NCI-H345 treated with DMSO at 0.1 percent for 48 hours (cell line): ENCODE measurements around the gene ABI3BP.

Experiments
- DNase-seq: peaks from one replicate; lab custom pipeline; 2025; ENCODE audit not compliant: unreplicated experiment; lab: John Stamatoyannopoulos, UW

ABI3BP gene

DNA sequence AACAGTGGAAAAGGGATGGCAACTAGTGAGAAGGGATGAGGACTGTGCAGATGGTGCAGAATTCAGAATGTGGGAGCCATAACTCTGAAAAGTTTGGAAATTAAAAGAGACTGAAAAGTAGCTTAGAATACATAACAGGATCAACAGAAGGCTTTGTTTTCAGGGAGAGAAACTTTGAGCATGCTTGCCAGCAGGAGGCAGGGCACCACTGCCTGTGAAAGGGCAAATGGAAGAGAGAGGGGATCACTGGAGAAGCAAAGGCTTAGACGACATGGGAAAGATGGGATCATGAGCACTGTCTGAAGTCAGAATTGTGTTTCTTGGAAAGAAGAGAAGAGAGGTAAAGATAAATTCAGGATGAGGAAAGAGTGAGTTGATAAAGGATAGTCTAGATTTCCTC lies 99.6 kb downstream of the ABI3BP start:
- DNase-seq = no peak

DNA sequence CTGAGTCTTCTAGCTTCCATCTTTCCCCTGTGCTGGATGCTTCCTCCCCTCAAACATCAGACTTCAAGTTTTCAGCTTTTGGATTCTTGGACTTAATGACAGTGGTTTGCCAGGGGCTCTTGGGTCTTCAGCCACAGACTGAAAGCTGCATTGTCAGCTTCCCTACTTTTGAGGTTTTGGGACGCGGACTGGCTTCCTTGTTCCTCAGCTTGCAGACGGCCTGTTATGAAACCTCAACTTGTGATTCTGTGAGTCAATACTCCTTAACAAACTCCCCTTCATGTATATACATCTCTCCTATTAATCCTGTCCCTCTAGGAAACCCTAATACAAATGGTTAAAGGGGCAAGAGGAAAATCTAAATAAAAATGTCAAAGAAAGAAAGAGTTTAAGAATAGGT lies 100.1 kb downstream of the ABI3BP start:
- DNase-seq = no peak

DNA sequence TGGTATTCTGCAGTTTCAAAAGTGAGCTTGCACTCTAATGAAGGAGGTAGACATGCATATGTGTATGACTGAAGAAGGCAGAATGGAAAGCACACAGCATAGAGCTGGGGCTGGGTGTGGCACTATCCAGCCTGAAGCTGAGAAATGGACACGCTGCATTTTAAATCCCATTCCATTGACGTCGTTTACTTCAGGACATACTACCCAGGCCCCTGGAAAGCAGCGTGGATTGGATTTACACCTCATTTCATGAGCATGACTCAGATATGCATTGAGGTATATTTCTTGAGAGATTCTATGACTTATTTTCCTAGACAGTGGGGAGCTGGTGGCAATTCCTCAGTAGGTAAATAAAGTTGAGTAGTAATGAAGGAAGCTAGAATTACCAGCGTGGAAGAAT lies 101.4 kb downstream of the ABI3BP start:
- DNase-seq = no peak

DNA sequence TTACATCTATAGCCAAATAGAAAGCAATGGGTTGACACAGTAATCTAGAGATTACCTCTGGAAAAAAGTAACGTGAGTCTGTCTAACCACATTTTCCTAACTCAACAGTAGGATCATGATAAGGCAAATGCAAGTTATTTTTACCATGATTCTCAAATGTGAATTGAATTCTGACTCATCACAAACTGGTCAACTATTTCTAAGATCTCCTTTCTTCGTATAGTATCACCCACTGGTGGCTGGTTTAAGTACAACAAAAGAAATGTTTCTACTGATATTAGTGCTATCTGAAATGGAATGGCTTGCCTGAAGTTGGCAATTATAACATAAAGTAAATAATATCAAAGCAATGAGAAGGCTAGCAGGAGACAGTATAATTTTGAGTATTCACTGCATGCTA lies 102.2 kb downstream of the ABI3BP start:
- DNase-seq = no peak

DNA sequence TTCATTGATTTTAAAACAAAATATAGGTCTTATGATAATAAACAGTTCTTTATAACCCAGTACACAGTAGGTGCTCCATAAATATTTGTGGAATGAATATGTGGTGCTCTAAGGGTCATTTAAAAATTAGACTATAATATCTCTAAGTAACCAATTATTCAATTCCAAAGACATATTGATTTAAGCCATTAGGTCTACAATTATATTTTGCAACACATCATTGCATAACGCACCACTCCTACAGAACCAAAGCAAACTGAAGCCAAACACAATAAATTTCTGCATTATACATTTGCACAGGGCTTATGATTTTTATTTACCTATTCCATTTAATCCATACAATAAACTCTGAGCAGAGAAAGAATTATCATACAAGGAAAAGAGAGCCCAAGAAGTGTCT lies 104.3 kb downstream of the ABI3BP start:
- no peak for DNase-seq

DNA sequence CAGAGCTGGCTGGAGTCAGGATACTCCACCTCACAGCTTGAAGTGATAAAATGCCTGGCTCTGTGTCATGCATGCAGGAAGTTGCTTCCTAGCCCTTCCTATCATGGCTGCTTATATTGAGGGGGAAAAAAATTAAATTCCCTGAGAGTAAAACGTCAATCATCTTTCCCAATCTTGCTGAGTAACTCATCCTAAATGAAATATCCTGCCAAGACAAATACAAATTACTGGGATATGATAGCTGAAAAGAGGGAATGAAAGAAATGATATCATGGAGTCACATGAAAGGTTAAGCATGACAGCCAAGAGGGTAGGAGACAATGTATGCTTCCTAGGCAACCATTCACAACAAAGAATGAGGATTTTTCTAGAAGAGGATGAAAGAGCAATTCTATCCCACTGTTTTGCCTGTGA lies 110.6 kb downstream of the ABI3BP start:
- DNase-seq = no peak

DNA sequence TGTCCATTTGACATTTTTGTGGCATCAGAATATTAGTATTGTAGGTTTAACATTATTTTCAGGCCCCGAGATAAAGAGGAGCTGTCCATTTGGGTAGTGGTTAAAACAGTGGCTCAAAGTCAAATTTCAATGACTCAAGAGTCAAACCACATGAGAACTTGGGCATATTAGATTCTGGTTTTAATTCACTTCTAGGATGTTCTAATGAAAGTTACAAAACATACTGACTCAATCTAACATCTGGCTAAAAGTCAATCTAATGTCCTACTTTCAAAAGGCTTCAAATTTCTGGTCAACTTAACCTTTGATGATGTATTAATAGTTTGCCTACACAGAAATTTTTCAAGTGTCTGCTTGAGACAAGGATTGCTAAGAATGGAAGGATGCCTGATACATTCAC lies 112.4 kb downstream of the ABI3BP start:
- DNase-seq = no peak

DNA sequence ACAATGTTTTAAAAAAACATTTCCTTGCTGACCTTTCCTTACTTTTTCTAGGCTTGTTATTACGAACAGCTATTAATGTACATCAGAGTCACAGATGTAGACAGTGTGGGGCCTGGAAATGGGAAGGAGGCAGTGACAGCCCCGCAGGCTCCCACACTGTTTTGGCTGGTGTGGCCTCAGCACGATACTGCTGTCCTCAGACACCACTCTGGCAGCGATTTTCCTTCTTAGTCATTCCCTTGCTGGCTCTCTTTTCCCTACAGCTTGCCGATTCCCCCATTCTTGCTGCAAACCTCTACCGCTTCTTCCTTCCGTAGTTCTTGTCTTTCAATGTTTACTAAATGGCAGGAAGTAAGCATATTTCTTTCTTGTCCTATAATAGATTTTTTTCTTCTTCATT lies 113.1 kb downstream of the ABI3BP start:
- no peak for DNase-seq

DNA sequence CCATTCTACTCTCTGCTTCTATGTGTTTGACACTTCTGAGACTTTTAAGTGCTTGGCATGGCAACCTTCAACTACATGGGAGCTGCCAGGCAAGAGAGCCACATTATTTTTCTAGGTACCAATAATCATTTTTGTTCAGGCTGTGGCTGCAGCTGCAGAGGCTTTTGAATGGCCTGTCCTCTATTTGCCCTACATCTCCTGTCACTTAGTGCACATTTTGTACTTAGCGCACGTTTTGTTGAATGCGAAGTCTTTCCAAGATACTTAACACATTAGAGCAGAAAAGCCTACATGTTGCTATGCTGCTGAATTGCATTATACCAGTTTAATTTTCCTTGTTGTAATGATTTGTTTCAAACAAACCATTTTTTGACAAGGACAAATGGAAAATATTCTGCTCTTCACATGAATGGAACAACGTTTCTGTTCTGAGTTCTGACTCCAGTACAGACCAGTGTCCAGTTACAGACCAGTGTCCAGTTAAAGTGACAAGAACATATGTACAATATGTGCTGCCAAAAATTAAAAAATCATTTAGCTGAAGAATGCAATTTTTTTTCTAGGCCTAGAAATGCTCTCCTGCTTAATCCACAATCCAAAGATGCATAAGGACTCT lies 113.9 kb downstream of the ABI3BP start:
- no peak for DNase-seq

DNA sequence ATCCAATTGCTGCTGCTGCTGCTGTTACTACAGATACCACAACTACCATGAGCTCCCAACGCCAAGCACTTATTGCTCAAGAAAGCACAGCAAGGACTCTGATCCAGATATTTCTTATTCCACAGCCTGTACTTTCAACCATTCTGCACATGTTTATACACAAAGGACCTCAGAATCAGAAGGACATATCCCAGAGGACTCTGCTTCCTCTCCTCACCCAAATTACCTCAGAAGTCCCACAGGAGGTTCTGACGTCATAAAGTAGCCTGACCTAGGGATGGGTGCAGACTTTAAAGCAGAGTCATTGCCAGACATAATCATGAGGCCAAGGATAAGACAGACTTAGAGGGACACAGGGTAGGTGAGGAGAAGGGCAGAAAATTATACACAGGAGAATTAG lies 115.9 kb downstream of the ABI3BP start:
- DNase-seq = no peak

DNA sequence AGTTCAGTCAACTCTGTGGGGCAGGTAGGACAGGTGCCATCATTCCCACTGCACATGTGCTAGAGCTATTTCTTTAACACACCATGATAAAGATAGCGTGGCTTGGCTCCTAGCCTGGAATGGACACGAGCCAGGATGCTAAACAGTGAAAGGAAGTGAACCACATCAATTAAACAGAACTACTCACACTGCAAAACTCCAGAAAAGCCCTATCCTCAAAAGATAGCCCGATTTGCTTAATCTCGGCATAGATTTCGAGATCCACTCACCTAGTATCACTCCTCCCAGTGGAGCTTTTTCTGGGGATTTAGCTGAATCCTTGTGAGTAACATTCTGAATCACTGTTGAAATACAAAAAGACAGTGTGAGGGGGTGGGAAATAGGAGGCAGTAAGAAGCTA lies 118.0 kb downstream of the ABI3BP start:
- peak; percentile 0 for DNase-seq

DNA sequence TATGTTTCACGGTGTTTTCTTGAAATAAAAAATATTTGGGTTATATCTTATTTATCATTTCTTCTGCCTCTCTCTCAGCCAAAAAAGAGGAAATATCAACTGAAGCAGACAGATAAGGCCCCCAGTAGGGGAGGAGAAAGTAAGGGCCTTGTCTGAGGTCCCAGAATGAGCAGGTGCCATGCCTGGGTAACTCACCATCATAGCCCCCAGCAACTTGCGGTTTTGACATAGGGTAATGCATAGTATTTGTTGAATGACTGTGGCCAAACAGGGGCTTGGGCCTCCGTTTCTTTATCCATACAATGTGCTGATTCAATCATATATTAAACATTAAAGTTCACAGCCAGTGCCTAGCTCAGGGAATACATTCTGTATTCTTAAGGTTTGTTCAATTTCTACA lies 119.6 kb downstream of the ABI3BP start:
- DNase-seq = no peak

DNA sequence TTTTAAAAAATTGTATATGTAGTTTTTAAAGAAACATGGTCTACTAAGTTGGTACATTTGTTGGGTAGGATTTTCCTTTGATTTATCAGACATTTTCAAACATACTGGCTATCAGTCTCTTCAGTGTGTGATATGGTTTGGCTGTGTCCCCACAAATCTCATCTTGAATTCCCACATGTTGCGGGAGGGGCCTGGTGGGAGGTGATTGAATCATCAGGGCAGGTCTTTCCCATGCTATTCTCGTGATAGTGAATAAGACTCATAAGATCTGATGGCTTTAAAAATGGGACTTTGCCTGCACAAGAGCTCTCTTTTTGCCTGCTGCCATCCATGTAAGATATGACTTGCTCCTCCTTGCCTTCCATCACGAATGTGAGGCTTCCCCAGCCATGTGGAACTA lies 121.9 kb downstream of the ABI3BP start:
- DNase-seq = no peak

DNA sequence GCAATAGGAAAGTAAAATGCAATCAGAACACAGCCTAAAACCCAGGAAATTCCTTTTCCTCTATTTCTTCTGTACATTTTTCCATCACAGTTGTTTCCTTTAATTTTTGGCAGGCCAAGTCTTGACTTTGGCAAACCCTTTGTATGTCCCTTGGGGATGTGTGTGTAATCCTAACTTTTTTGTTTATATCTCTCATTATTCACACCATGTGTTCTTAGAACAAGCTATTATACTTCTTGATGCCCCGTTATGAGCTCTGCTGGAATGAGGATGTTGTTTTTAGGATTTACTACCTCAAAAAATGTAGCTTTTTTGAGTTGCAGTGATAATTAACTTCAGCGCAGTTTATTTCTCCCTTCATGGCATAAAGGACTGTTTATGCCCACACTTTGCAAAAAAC lies 123.4 kb downstream of the ABI3BP start:
- DNase-seq = no peak

DNA sequence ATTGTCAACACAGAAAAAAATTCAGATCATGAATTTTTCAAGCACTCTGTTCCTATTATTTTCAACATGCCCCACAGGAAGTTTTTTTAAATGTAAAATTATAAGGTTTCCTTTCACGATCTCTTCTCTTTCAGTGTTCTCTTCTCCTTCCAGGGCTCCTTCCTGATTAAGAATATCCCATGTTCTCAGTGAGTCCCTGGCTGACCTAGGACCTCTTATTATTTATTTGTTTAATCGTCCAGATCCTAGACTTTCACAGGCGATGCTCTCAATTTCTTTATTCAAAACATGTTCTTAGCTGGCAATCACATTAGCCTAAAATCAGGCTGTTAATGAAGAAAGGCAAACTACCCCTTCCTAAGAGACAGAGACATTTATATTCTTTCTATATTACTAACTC lies 124.3 kb downstream of the ABI3BP start:
- no peak for DNase-seq

DNA sequence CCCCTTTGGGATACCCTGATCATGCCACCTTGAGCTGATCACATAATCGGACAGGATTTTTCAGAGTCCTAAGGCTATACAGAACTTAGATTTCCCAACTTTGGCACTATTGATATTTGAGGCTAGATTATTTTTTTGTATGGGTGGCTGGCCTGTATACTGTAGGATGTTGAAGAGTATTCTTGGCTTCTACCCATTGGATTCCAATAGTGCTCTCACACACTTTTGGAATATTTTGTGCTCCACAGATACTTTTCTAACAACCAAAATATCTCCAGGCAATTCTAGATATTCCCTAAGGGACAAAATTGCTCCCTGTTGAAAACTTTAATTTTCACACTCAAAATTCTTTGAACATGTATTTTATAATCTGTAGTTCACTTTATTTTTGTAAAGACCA lies 125.1 kb downstream of the ABI3BP start:
- no peak for DNase-seq

DNA sequence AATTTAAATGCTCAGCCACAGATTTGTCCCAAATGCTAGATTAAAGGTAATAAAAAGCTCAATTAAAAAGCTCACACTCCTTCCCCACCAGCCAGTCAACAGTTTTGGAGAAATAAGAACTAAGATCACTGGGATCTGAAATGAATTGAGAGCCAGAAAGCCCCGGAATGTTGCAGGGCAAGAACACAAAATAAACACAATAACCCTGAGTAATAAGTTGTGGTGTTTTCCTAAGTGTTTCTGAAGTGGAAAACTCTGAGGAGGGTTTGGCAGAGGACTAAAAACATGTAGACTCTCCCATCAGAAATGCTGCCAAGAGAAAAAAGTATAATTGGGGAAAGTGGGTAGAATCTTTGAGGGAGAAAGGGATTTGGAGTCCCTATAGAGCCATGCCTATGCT lies 127.8 kb downstream of the ABI3BP start:
- no peak for DNase-seq

DNA sequence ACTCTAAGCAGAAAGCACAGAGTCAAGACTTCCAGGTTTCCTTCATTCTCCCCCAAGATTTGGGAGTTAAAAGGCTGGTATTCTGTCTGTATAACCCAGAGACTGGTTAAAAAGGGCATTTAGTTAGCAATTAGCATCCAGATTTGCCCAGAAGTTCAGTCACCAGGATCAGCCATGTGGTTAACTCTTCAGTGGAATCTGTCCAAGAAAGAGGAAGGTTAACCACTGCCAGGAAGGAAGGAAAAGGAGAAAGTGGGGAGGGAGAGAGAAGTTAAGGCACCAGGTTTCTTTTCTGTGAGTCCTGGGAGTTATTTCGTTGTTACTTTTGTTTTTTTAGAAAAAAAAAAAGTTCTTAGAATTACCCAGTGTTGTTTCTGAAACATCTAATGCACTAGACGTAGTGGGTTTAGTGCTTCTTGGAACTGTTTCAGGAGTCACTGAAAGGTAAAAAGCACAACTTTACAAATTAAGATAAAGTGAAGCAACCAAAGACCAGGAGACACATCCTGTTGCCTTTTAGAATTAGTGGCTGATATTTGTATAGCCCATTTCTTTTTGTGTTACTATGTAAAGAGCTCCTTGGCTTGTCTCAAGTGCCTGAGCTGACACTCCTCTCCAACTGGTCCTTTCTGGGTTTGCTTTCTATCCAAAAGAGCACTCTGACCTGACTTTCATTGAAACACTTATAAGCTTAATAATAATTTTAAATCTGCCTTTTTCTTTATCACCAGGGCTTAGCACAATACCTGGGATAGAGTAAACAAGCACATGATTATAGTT lies 128.6 kb downstream of the ABI3BP start:
- no peak for DNase-seq

DNA sequence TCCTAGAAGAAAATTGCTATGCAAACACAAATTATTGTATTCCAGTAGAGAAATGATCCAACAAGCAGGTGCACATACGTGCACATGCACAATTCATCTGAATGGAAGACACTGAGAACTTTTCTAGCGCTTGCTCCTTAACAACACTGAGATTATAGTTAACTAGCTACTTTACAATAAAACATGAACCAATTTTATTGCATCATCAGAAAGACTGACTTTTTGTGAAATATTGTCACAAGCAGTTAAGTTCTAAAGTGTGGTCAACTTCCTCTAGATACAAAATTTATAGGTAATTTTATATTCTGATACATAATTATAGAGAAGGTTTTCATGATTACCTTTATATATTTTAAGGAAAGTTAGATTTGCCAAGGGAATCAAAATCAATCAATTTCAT lies 135.4 kb downstream of the ABI3BP start:
- no peak for DNase-seq

DNA sequence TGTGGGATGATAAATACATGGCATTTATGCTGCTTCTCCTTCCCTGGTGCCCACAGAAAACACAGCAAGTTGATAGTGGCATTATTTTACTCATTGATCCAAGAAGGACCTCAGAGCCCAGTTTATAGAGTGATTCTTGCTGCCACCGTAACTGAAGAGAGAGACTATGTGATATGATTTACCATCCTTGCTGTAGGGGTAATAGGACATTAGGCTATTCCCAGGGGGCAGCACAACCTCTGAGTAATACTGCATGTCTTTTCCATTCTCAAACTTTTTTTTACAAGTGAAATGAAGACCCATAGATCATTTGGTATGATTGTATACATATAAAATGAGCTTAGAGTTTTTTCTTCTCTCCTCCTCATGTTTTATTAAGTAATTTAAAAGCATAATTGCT lies 136.4 kb downstream of the ABI3BP start:
- DNase-seq = no peak

DNA sequence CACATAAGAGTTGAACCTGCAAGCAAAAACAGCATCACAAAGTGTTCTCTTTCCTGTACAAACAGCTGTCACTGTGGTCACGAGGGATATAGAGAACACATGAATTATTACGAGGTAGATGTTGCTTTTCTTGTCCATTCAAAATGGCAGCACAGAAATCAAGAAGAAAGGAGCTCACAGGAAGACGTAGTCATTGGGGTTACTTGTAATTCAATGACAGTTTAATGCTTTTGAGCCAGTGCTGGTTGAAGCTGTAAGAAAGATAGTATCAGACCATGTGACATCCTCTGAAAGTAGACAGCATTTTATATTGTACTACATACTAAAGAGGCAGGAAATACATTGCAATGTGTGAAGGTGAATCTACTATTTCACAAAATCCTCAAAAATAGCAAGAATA lies 140.4 kb downstream of the ABI3BP start:
- DNase-seq = no peak

DNA sequence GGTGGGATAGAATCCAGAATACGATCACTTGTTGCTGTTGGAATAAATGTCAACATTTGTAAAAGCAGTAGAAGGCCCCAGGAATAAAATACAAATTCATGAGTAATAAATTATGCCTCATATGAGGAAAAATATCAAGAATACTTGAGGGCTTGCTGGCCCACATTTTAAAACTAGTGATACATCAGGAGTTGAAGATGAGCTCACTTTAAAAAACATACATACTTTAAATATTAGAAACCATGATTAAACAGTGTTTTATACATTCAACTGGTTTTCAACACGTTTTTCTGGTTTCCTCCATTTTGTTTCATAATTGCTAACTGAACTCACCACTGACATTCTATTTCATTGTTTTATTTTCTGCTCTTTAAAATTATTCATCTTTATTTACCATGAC lies 142.5 kb downstream of the ABI3BP start:
- no peak for DNase-seq

DNA sequence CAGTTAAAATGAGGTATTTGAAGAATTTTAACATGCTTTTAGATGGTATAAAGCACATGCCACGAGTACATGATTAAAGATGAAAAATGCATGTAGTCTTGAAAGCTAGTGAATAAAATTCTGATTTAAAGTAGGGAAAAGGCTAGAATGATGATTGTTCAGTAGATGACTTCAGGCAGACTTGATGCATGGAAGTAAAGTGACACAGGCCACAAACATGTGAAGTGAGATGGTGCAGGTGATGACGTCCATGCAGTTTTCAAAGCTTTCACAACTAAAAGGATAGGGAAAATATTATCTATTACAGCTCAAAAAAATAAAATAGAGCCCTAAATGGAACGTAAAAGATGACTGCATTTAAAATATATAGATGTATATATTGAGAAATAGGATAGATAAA lies 143.1 kb downstream of the ABI3BP start:
- DNase-seq = no peak
